ENCODE measurements around the gene ANKRD52. TPM values are rescaled to one million over a fixed set of nuclear protein-coding genes. Genes with fewer than 3 reads are reported as not detected.

Gene ANKRD52
- total and polyA plus RNA-seq, 10 of the 15 experiments (the other 5 are each of a cell fraction or from before 2014, with no cell fraction given) = 0.90 to 55.3 (median 16.1) TPM

GRCh38 chr12:56189099-56189917, 68.9 kb downstream of the ANKRD52 start, which contains the start of gene SMARCC2 (continued):
- TF ChIP-seq PKNOX1 (IDR thresholded peaks at IDR 0.05) (no peak), ZBTB33 (IDR thresholded peaks at IDR 0.05) (no peak), E2F4 (IDR thresholded peaks at IDR 0.05; ENCODE audit: low read depth, low read length) (no peak), SREBF1 (IDR thresholded peaks at IDR 0.05; ENCODE audit: low read length) (no peak), POLR2AphosphoS2 (IDR thresholded peaks at IDR 0.05; ENCODE audit: low read depth, low read length) (no peak), PAX5 (IDR thresholded peaks at IDR 0.05; ENCODE audit: borderline replicate concordance, low read depth, low read length) (no peak), SMC3 (IDR thresholded peaks at IDR 0.05; ENCODE audit: borderline replicate concordance, low read length) (peak; percentile 39; the same call in 1 of the 2 replicates), CEBPZ (IDR thresholded peaks at IDR 0.05; ENCODE audit: low read depth, low read length) (no peak), USF2 (IDR thresholded peaks at IDR 0.05; ENCODE audit: borderline replicate concordance, low read depth, low read length) (no peak), TAF1 (IDR thresholded peaks at IDR 0.05; ENCODE audit: borderline replicate concordance, low read depth, low read length) (no peak; the same call in 1 of the 2 replicates), ZNF217 (IDR thresholded peaks at IDR 0.05) (no peak), SIX5 (IDR thresholded peaks at IDR 0.05; ENCODE audit: low read depth, low read length, severe bottlenecking) (no peak), SPI1 (IDR thresholded peaks at IDR 0.05; ENCODE audit: borderline replicate concordance, insufficient read depth, low read depth, low read length) (no peak), CBFB (IDR thresholded peaks at IDR 0.05; ENCODE audit: low read depth) (no peak), SMAD5 (IDR thresholded peaks at IDR 0.05; ENCODE audit: low read depth) (no peak), ZBTB40 (IDR thresholded peaks at IDR 0.05; ENCODE audit: borderline replicate concordance) (no peak)

Measured in GM12878 (cell line).